K562 (cell line): Measurements from ENCODE around the gene POTEG. TPM values are rescaled to one million over a fixed set of nuclear protein-coding genes. Genes with fewer than 3 reads are reported as not detected.
"Not testable (repeated sequence)": the region's sequence is repeated elsewhere in the genome, so short reads cannot be mapped to it uniquely, and the experiment has no call there.

Source experiments
- ARID4B ChIP-seq: sonication (generic); formaldehyde crosslinking; IDR thresholded peaks from 2 replicates; pipeline ENCODE4 v1.8.0; 2022; ENCODE audit warnings: mild to moderate bottlenecking, missing genetic modification reagents
- ATF1 ChIP-seq, 2 experiments: fragments of 450-650 bp in 1 of 2; IDR thresholded peaks; 2 replicates each; pipeline ENCODE4 v1.6.1; 2016; ENCODE audit warnings: missing compliant biosample characterization in 1 of 2, missing genetic modification characterization in 1 of 2
- ATF7 ChIP-seq: fragments of 450-650 bp; IDR thresholded peaks from 2 replicates; pipeline ENCODE4 v1.7.1; 2014; ENCODE audit warnings: mild to moderate bottlenecking, moderate library complexity
- CTBP1 ChIP-seq: fragments of 450-650 bp; IDR thresholded peaks from 2 replicates; pipeline ENCODE4 v1.6.1; 2016; ENCODE audit warnings: borderline replicate concordance
- CXXC5 ChIP-seq: fragments of 250-450 bp; sonication (Bioruptor Pico); IDR thresholded peaks from 2 replicates; pipeline ENCODE4 v1.8.0; 2022; ENCODE audit warnings: inconsistent platforms, mild to moderate bottlenecking, moderate library complexity
- JUND ChIP-seq, 2 experiments: IDR thresholded peaks; 2 replicates in 1 of 2; 3 replicates in 1 of 2; pipeline ENCODE4 v1.6.1; 2011; ENCODE audit warnings: borderline replicate concordance in 2 of 2, low read depth in 2 of 2, low read length in 2 of 2, improper control_type of control experiment in 1 of 2, missing biosample characterization in 1 of 2, missing genetic modification characterization in 1 of 2, missing genetic modification reagents in 1 of 2
- LCOR ChIP-seq: sonication (generic); formaldehyde crosslinking; IDR thresholded peaks from 2 replicates; pipeline ENCODE4 v1.8.0; 2022; ENCODE audit warnings: mild to moderate bottlenecking, missing genetic modification reagents
- MAZ ChIP-seq, 2 experiments: fragments of 450-650 bp in 1 of 2; sonication (generic) in 1 of 2; formaldehyde crosslinking; IDR thresholded peaks in 1 of 2; conservative IDR thresholded peaks in 1 of 2; 2 replicates each; pipeline versions ENCODE4 v1.4.0 to v1.5.0; 2020; ENCODE audit warnings: mild to moderate bottlenecking in 1 of 2, missing genetic modification reagents in 1 of 2
- PHF20 ChIP-seq: fragments of 450-650 bp; IDR thresholded peaks from 2 replicates; pipeline ENCODE4 v1.6.1; 2018; ENCODE audit not compliant: partially characterized antibody
- RB1 ChIP-seq: fragments of 450-650 bp; IDR thresholded peaks from 2 replicates; pipeline ENCODE4 v1.6.1; 2017; ENCODE audit warnings: low read depth, mild to moderate bottlenecking
- RBFOX2 ChIP-seq: fragments of 200-400 bp; formaldehyde crosslinking; IDR thresholded peaks from 2 replicates; pipeline ENCODE4 v1.6.1; 2017; ENCODE audit warnings: low read depth, mild to moderate bottlenecking, low read length, moderate library complexity
- RCOR1 ChIP-seq, 2 experiments: IDR thresholded peaks; 2 replicates each; pipeline ENCODE4 v1.6.1; 2012; ENCODE audit warnings: low read depth in 2 of 2, low read length in 2 of 2, borderline replicate concordance in 1 of 2, improper control_type of control experiment in 1 of 2
- SAFB ChIP-seq: fragments of 200-400 bp; formaldehyde crosslinking; IDR thresholded peaks from 2 replicates; pipeline ENCODE4 v1.6.1; 2017; ENCODE audit warnings: low read depth, low read length, borderline replicate concordance
- SMAD4 ChIP-seq: fragments of 250-450 bp; sonication (Bioruptor Pico); conservative IDR thresholded peaks from 2 replicates; pipeline ENCODE4 v1.8.0; 2021; ENCODE audit warnings: inconsistent platforms, mild to moderate bottlenecking, moderate library complexity
- STAG1 ChIP-seq: sonication (generic); formaldehyde crosslinking; IDR thresholded peaks from 2 replicates; pipeline ENCODE4 v1.5.0; 2020; ENCODE audit warnings: missing genetic modification reagents, borderline replicate concordance
- USF2 ChIP-seq: sonication (generic); formaldehyde crosslinking; IDR thresholded peaks from 2 replicates; pipeline ENCODE4 v1.5.0; 2020; ENCODE audit warnings: missing genetic modification reagents
- ZEB2 ChIP-seq: fragments of 450-650 bp; IDR thresholded peaks from 2 replicates; pipeline ENCODE4 v1.6.1; 2016
- ZNF232 ChIP-seq: sonication (generic); formaldehyde crosslinking; IDR thresholded peaks from 2 replicates; pipeline ENCODE4 v1.8.0; 2022; ENCODE audit warnings: mild to moderate bottlenecking, missing genetic modification reagents
- ZNF263 ChIP-seq: sonication (generic); formaldehyde crosslinking; IDR thresholded peaks from 2 replicates; pipeline ENCODE4 v1.8.0; 2022; ENCODE audit warnings: mild to moderate bottlenecking, missing genetic modification reagents, borderline replicate concordance
- polyA plus RNA-seq, 8 experiments: library from polyadenylated mRNA; depleted of rRNA in 4 of 8; stranded (reverse) in 5 of 8; unstranded in 3 of 8; fragments of >200 nt; fragmentation: Nextera tagmentation in 2 of 8; fragmentation: Illumina TruSeq in 1 of 8; extraction: Ambion mirVana in 2 of 8; extraction: Trizol in 1 of 8; gene quantifications; 2 replicates each; pipeline versions ENCODE4 v1.2.1 to v1.2.3, GENCODE V29; 2011 to 2014; ENCODE audit warnings: inconsistent platforms in 1 of 8, missing spikeins in 1 of 8
- total RNA-seq, 7 experiments: library from RNA; depleted of rRNA in 6 of 7; stranded (reverse); fragments of >200 nt in 6 of 7; fragmentation: Illumina TruSeq in 2 of 7; extraction: Trizol in 2 of 7; gene quantifications; 2 replicates each; pipeline versions ENCODE4 v1.2.1 to v1.2.3, GENCODE V29; 2011 to 2021; ENCODE audit warnings: low replicate concordance in 1 of 7
- TF ChIP-seq, protein P1 (sequence below), 2 experiments: IDR thresholded peaks; 2 replicates each; pipeline ENCODE4 v1.6.1; 2011; ENCODE audit warnings: borderline replicate concordance in 1 of 2, control low read depth in 1 of 2, low read depth in 1 of 2, low read length in 1 of 2, mild to moderate bottlenecking in 1 of 2, mixed read lengths in 1 of 2, moderate library complexity in 1 of 2; ENCODE audit not compliant: insufficient read depth in 1 of 2, insufficient read length in 1 of 2, poor library complexity in 1 of 2, severe bottlenecking in 1 of 2; ENCODE audit errors: extremely low read depth in 1 of 2

The POTEG gene
- total and polyA plus RNA-seq, 9 of the 15 experiments (the other 6 are each of a cell fraction or from before 2014, with no cell fraction given), result not detected

DNA sequence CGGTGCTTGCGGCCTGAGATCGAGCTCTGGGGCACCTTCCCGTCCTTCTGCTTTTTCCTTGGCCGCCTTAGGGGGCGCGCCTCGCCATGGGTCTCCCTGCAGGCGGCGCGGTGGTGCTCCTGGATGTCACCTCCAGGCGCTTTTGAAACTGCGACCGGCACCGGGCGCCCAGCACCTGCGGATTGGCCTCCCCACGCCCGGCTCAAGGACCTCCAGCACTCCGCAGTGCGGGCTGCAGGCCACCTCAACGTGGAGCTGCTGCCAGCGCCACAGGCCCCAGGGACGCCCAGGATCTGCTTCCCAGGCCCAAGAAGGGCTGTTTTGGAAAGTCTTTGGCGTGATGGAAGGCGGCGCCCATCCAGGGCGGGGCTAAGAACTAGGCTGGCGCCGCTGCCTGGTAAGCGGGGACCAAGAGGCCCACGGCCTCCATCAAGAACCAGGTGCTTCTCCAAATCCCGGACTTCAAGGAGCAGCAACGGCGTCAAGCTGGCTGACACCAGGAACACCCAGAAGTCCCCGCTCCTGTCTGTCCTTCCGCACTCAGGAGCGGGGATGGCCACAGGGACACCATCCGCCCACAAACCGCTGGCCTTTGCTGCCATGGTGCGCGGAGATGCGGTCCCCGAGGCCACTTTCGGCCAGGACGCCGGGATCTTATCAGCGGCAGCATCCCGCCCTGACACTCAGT, 61.2 kb downstream of the POTEG start (continued):
- peak; percentile 64 for TF ChIP-seq ATF7
- peak; percentile 49; the same call in 1 of the 2 replicates for TF ChIP-seq ARID4B (CRISPR knock-in tag)
- TF ChIP-seq CXXC5 (CRISPR knock-in tag), result peak; percentile 78
- TF ChIP-seq RBFOX2, result peak; percentile 55
- peak; percentile 54 for TF ChIP-seq PHF20
- TF ChIP-seq, protein P1, sequence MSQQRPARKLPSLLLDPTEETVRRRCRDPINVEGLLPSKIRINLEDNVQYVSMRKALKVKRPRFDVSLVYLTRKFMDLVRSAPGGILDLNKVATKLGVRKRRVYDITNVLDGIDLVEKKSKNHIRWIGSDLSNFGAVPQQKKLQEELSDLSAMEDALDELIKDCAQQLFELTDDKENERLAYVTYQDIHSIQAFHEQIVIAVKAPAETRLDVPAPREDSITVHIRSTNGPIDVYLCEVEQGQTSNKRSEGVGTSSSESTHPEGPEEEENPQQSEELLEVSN (IDR thresholded peaks at IDR 0.05; ENCODE audit: borderline replicate concordance in 1 of 2, extremely low read depth in 1 of 2, insufficient read depth in 1 of 2, insufficient read length in 1 of 2, low read depth in 1 of 2, low read length in 1 of 2, poor library complexity in 1 of 2, severe bottlenecking in 1 of 2), result peak in 1 of 2 experiments; percentile 59
- TF ChIP-seq LCOR, result peak; percentile 52; the same call in 1 of the 2 replicates
- 0 out of 2 replicates have a peak, but pooled peaks have one; percentile 11 for TF ChIP-seq USF2 (CRISPR knock-in tag)
- peak; percentile 43; the same call in 1 of the 2 replicates for TF ChIP-seq JUND (IDR thresholded peaks at IDR 0.05; ENCODE audit: borderline replicate concordance, low read depth, low read length)
- TF ChIP-seq JUND (tag; IDR thresholded peaks at IDR 0.05; ENCODE audit: borderline replicate concordance, low read depth, low read length); ATF1 (CRISPR knock-in tag; IDR thresholded peaks at IDR 0.05): not testable (repeated sequence)
- TF ChIP-seq ZNF263 (CRISPR knock-in tag), result peak; percentile 78
- peak; percentile 56; the same call in 1 of the 2 replicates for TF ChIP-seq ZEB2
- TF ChIP-seq SAFB, result peak; percentile 21; the same call in 1 of the 2 replicates
- TF ChIP-seq CTBP1, result peak; percentile 95
- peak; percentile 71 to 72; a peak in 3 of 4 replicates for TF ChIP-seq MAZ (CRISPR knock-in tag; conservative IDR thresholded peaks at IDR 0.05 in 1 of 2, IDR thresholded peaks at IDR 0.05 in 1 of 2)
- TF ChIP-seq SMAD4, result peak; percentile 76
- TF ChIP-seq RCOR1 (IDR thresholded peaks at IDR 0.05; ENCODE audit: borderline replicate concordance in 1 of 2, low read depth in 2 of 2, low read length in 2 of 2), result peak in 1 of 2 experiments; percentile 68; a peak in 2 of 4 replicates
- peak; percentile 29; the same call in 1 of the 2 replicates for TF ChIP-seq ZNF232
- peak; percentile 69 for TF ChIP-seq RB1
- TF ChIP-seq ATF1 (tag; IDR thresholded peaks at IDR 0.05), result peak; percentile 40; the same call in 1 of the 2 replicates
- TF ChIP-seq STAG1 (CRISPR knock-in tag), result peak; percentile 37; the same call in 1 of the 2 replicates
